Activated CD8-positive, alpha-beta memory T cell treated with anti-CD3 and anti-CD28 coated beads for 24 hours (primary cell): ENCODE results near the gene ACOT9.
"Not testable (repeated sequence)": the region's sequence is repeated elsewhere in the genome, so short reads cannot be mapped to it uniquely, and the experiment has no call there.

Source experiments
- DNase-seq: peaks from one replicate; pipeline ENCODE4 v3.0.0-alpha.2; 2020

The ACOT9 gene, protein sequence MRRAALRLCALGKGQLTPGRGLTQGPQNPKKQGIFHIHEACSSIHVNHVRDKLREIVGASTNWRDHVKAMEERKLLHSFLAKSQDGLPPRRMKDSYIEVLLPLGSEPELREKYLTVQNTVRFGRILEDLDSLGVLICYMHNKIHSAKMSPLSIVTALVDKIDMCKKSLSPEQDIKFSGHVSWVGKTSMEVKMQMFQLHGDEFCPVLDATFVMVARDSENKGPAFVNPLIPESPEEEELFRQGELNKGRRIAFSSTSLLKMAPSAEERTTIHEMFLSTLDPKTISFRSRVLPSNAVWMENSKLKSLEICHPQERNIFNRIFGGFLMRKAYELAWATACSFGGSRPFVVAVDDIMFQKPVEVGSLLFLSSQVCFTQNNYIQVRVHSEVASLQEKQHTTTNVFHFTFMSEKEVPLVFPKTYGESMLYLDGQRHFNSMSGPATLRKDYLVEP

GRCh38 chrX:23742697-23743622 lies at the start of gene ACOT9:
ACOT9 (minus strand) TSS chrX:23743276; CDS start chrX:23743144, 132 bp downstream.
- DNase-seq, result peak; percentile 85

GRCh38 chrX:23790155-23790497 lies 47.0 kb upstream of the ACOT9 start:
- DNase-seq, result no peak

GRCh38 chrX:23789386-23790154 lies 46.5 kb upstream of the ACOT9 start:
- no peak for DNase-seq

- no peak for DNase-seq
Measured at GRCh38 chrX:23788946-23789345, 45.9 kb upstream of the ACOT9 start.

DNA sequence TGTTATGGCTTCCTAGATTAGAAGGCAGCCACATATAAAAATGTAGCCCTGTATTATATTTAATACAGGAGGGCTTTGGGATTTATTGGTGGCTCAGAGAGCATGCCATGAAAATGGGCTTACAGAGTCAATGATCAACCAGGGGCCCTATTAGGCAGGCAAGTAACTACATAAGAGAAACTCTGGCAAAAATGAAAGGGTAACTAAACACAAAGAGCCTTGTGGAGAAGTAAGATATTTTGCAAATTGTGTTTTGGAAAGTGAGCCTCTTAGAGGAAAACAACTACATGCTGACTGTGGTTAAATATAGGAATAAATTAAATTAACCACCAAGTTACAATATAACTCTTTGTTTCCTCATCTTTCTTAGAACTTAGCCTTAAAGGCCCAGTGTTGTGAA lies 45.4 kb upstream of the ACOT9 start:
- no peak for DNase-seq

- no peak for DNase-seq
Measured at GRCh38 chrX:23787745-23788118, 44.7 kb upstream of the ACOT9 start.

- no peak for DNase-seq
Measured at GRCh38 chrX:23786268-23786815, 43.3 kb upstream of the ACOT9 start.

GRCh38 chrX:23785580-23785979 lies 42.5 kb upstream of the ACOT9 start:
- DNase-seq, result no peak

DNA sequence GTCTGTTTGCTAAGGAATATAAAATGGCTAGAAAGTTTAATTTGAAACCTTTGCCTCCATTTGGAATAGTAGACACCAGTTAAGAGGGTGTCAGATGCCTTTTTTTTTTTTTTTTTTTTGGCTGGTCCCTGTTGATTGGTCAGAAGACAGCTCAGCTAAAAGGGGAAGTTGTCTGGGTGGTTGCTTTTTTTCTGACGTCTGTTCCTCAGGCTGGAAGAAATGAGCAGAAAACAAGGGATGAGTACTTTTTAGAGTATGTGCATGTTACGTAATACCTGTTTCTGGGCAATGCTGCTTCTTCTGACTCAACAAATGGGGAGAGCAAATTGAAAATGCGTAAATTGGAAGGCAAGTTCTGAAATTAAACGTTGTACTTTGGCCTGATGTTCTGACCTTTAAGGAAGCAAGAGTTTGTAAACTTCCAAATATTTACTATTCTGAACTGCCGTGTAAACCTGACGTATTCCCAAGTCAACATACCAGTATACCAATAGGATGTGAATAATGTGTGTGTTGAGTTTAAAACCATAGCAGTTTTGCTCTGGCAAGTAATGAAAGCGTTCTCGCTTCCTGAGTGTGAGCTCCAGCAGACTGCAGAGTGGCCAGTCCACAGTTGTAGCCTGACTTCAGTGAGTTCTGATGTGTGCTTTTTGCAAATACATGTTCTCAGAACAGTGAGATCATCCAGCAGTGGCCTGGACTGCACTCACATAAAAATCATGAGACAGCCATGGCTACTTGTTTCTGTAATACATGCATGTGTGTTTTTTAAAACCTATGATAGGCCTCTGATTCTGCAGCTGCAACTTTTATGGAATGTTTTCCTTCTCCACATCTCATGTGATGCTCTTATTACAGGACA lies 41.6 kb upstream of the ACOT9 start:
- DNase-seq, result no peak

- DNase-seq, result peak; percentile 59
Measured at GRCh38 chrX:23783589-23784469, 40.8 kb upstream of the ACOT9 start.

DNA sequence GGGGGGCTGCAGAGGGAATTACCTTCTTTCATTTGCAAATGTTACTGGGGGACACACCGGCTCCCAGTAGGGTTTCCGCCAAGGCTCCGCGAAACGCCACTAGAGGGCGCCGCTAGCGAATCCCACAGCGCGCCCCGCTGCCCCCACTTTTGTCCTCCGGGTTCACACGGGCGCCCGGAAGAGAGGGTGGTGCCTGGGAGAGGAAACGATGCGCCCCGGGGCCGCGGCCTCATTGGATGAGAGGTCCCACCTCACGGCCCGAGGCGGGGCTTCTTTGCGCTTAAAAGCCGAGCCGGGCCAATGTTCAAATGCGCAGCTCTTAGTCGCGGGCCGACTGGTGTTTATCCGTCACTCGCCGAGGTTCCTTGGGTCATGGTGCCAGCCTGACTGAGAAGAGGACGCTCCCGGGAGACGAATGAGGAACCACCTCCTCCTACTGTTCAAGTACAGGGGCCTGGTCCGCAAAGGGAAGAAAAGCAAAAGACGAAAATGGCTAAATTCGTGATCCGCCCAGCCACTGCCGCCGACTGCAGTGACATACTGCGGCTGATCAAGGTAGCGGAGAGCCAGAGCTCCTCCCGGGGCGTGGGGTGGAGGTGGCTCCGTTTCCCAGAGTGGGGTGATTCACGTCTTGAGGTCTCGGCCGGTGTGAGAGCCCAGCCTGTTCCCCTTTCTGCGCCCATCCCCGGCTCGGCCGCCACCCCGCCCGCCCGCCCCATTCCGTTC lies 40.0 kb upstream of the ACOT9 start, which contains the start of gene SAT1:
Gene SAT1 (plus strand): TSS at position 311 of the 726 bp plus-strand sequence. CDS start 179 bp downstream, at position 490.
- peak; percentile 94 for DNase-seq

- no peak for DNase-seq
Measured at GRCh38 chrX:23782455-23782854, 39.4 kb upstream of the ACOT9 start.

DNA sequence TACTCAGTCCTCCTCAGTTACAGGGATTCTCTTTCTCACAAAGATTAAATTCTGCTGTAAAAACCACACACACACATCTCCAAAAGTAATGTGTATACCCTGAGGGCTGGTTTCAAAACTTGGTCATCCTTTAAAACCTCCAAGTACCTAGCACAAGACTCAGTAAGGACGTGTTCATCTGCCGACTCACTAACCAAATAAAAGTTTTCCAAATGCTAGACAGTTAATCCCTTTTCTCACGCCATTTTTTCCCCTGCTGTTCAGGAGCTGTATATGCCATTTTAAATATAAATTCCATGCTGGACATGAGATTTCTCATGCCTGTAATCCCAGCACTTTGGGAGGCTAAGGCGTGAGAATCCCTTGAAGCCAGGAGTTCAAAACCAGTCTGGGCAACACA lies 35.9 kb upstream of the ACOT9 start:
- no peak for DNase-seq

- DNase-seq, result no peak
Measured at GRCh38 chrX:23776363-23776762, 33.3 kb upstream of the ACOT9 start.

GRCh38 chrX:23773601-23774175 lies 30.6 kb upstream of the ACOT9 start:
- DNase-seq, result no peak

GRCh38 chrX:23771086-23771485 lies 28.0 kb upstream of the ACOT9 start:
- not testable (repeated sequence) for DNase-seq

- no peak for DNase-seq
Measured at GRCh38 chrX:23770142-23770541, 27.1 kb upstream of the ACOT9 start.

DNA sequence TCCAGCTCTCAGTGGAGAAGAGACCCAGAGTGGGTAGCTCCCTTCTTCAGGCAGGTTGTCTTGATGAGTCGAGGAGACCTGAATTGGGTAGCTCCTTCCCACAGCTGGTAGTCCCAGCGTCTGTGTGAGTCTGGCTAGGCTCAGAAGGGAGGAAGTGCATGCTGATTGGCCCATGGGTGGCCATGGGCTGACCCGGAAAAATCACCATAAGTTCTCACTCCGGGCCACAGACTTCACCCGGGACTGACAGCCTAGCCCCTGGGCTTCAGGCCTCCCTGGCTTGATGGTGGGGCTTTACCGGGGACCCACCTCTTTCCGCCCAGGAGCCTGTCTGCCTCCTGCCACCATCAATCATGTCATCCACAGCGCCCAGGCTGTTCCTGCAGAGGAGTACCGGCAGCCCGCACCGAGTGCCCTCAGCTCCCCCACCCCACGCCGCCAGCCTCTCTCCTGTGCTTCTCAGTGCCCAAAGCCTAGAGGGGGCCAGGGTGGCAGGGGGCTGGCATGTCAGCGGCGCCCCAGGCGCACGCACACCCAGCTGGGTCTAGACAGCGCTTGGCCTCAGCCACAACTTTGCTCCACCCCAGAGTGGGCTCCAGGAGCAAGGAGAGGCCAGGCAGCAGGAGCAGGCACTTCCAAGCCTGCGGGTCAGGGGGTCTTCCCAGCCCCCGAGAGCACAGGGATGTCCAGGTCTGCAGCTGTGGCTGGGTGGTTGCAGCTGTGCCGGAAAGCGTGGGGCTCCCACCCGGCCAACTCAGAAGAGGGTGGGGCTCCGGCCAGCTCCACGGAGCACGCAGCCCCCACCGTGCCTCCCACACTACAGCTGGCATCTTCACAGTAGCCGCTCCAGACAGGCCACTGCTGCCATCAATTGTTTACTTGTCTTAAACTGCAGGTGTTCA lies 23.8 kb upstream of the ACOT9 start:
- DNase-seq, result no peak
